Neuronal stem cell (in vitro differentiated cells): ENCODE results near the gene SLC1A3.

Source experiments
- DNase-seq: peaks from one replicate; pipeline ENCODE4 v3.0.0-alpha.2; 2013; ENCODE audit warnings: low spot score
- H2AFZ ChIP-seq: one replicate; pipeline ENCODE4 v1.6.1; 2013; ENCODE audit warnings: mild to moderate bottlenecking, low read length, inconsistent platforms
- H2AK5ac ChIP-seq: 2 replicates; pipeline ENCODE4 v1.6.1; 2013; ENCODE audit warnings: low read depth, mild to moderate bottlenecking, inconsistent platforms, low read length, moderate library complexity, mixed read lengths
- H2BK120ac ChIP-seq: 2 replicates; pipeline ENCODE4 v1.6.1; 2013; ENCODE audit warnings: low read depth, mild to moderate bottlenecking, inconsistent platforms, low read length, moderate library complexity, mixed read lengths
- H2BK12ac ChIP-seq: one replicate; pipeline ENCODE4 v1.6.1; 2013; ENCODE audit warnings: low read length, inconsistent platforms
- H2BK15ac ChIP-seq: 2 replicates; pipeline ENCODE4 v1.6.1; 2013; ENCODE audit warnings: mild to moderate bottlenecking, low read length, inconsistent platforms, mixed read lengths
- H2BK5ac ChIP-seq: one replicate; pipeline ENCODE4 v1.6.1; 2013; ENCODE audit warnings: inconsistent platforms, mild to moderate bottlenecking, low read length, moderate library complexity
- H3K14ac ChIP-seq: one replicate; pipeline ENCODE4 v1.6.1; 2013; ENCODE audit warnings: low read length, inconsistent platforms
- H3K18ac ChIP-seq: 2 replicates; pipeline ENCODE4 v1.6.1; 2013; ENCODE audit warnings: low read length, inconsistent platforms
- H3K23ac ChIP-seq: 2 replicates; pipeline ENCODE4 v1.6.1; 2013; ENCODE audit warnings: low read depth, mild to moderate bottlenecking, mixed read lengths, low read length, inconsistent platforms; ENCODE audit not compliant: poor library complexity
- H3K27ac ChIP-seq: replicated peaks from 3 replicates; pipeline ENCODE4 v1.5.1; 2013; ENCODE audit warnings: low read length, inconsistent platforms
- H3K27me3 ChIP-seq, 3 experiments: 2 replicates each; pipeline ENCODE4 v1.6.1; 2013; ENCODE audit warnings: low read length in 3 of 3, mild to moderate bottlenecking in 2 of 3, inconsistent platforms in 1 of 3, low read depth in 1 of 3, mixed read lengths in 1 of 3, moderate library complexity in 1 of 3; ENCODE audit not compliant: control insufficient read depth in 3 of 3, insufficient read depth in 3 of 3
- H3K36me3 ChIP-seq, 2 donors: replicated peaks in 1 of 2; 2 replicates each; pipeline ENCODE4 v1.6.1; 2013; ENCODE audit warnings: low read length in 2 of 2; ENCODE audit not compliant: control insufficient read depth in 2 of 2, insufficient read depth in 2 of 2
- H3K4ac ChIP-seq: 2 replicates; pipeline ENCODE4 v1.6.1; 2013; ENCODE audit warnings: inconsistent platforms, mild to moderate bottlenecking, low read length, moderate library complexity
- H3K4me1 ChIP-seq, 2 donors: 1 replicate in 1 of 2; 2 replicates in 1 of 2; pipeline ENCODE4 v1.6.1; 2013; ENCODE audit warnings: low read length in 2 of 2, low read depth in 1 of 2; ENCODE audit not compliant: control insufficient read depth in 2 of 2, insufficient read depth in 1 of 2
- H3K4me2 ChIP-seq: one replicate; pipeline ENCODE4 v1.6.1; 2013; ENCODE audit warnings: mild to moderate bottlenecking, low read length, inconsistent platforms; ENCODE audit not compliant: insufficient read depth, poor library complexity, severe bottlenecking
- H3K4me3 ChIP-seq, 2 donors: 2 replicates each; pipeline ENCODE4 v1.5.1; 2013; ENCODE audit warnings: low read length in 2 of 2, mild to moderate bottlenecking in 2 of 2, inconsistent platforms in 1 of 2, moderate library complexity in 1 of 2
- H3K79me1 ChIP-seq: one replicate; pipeline ENCODE4 v1.6.1; 2013; ENCODE audit warnings: low read depth, mild to moderate bottlenecking, inconsistent platforms, low read length, moderate library complexity
- H3K9ac ChIP-seq: one replicate; pipeline ENCODE4 v1.6.1; 2013; ENCODE audit warnings: mild to moderate bottlenecking, low read depth, low read length, inconsistent platforms; ENCODE audit not compliant: poor library complexity
- H3K9me3 ChIP-seq, 2 donors: replicated peaks in 1 of 2; 2 replicates each; pipeline versions ENCODE3 to v1.6.1; 2013; ENCODE audit warnings: low read length in 2 of 2, mild to moderate bottlenecking in 2 of 2, inconsistent platforms in 1 of 2, low read depth in 1 of 2, mixed read lengths in 1 of 2, moderate library complexity in 1 of 2; ENCODE audit not compliant: control insufficient read depth in 2 of 2, insufficient read depth in 1 of 2
- H4K8ac ChIP-seq: one replicate; pipeline ENCODE4 v1.6.1; 2013; ENCODE audit warnings: low read depth, mild to moderate bottlenecking, inconsistent platforms, low read length, moderate library complexity
- H4K91ac ChIP-seq: one replicate; pipeline ENCODE4 v1.6.1; 2013; ENCODE audit warnings: low read length, low read depth, mild to moderate bottlenecking, inconsistent platforms; ENCODE audit not compliant: poor library complexity
- WGBS, 2 donors: extraction: QIAGEN DNeasy Blood & Tissue Kit; methylation state at CpG; one replicate each; pipeline ENCODE4 v1.1.7; 2013; ENCODE audit warnings: missing lambda C conversion rate in 2 of 2, mixed read lengths in 1 of 2; ENCODE audit not compliant: insufficient read length in 2 of 2, insufficient replicate concordance in 1 of 2; ENCODE audit errors: extremely low coverage in 2 of 2; 5-methylcytosine and 5-hydroxymethylcytosine counted together

SLC1A3 gene

DNA sequence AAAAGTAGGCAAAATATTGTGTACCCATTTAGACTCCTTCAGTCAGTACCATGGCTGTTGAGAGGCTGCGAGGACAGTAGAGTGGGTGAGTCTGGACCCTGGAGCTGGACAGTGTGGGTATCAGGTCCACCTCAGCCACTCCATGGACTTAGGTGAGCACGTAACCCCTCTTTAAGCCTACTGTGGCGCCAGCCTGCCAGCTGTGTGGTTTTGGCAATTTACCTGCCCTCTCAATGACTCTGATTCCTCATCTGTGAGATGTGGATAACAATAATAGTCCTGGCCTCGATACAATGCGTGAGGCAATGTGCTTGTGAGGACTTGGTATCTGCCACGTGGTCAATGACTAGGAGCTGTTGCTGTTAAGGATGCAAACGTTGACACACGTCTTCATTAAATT lies 17.9 kb downstream of the SLC1A3 start:
- Histone ChIP-seq H3K4ac (no peak overlapping the region), H3K36me3 (no peaks in the 10 kb centered on the region), H3K9ac (no peak overlapping the region), H2AFZ (no peak overlapping the region), H3K27ac (no peak overlapping the region), H2BK12ac (no peak overlapping the region), H2BK5ac (no peak overlapping the region), H3K23ac (no peak overlapping the region), H4K91ac (no peak overlapping the region), H2BK15ac (no peak overlapping the region), H3K4me3 (no peak overlapping the region), H3K27me3 (no peaks in the 10 kb centered on the region), H3K4me2 (no peak overlapping the region), H3K79me1 (no peaks in the 10 kb centered on the region), H3K9me3 (no peaks in the 10 kb centered on the region), H2BK120ac (no peak overlapping the region), H2AK5ac (no peak overlapping the region), H3K14ac (no peak overlapping the region), H3K4me1 (peaks cover 2 to 12% of the 10 kb centered on the region in 2 donors), H3K18ac (no peak overlapping the region), H4K8ac (no peak overlapping the region)
- DNase-seq: no peak
- no CpG with 5 or more reads among the region's 8 CpGs for WGBS, 2 donors

GRCh38 chr5:36628695-36629094 lies 22.3 kb downstream of the SLC1A3 start:
- Histone ChIP-seq H4K91ac (no peak overlapping the region), H3K36me3 (peaks cover 0 to 37% of the 10 kb centered on the region in 2 donors), H2BK120ac (no peak overlapping the region), H3K18ac (no peak overlapping the region), H2BK15ac (no peak overlapping the region), H2AFZ (no peak overlapping the region), H4K8ac (no peak overlapping the region), H3K23ac (no peak overlapping the region), H3K4me1 (peaks cover 6 to 18% of the 10 kb centered on the region in 2 donors), H2BK5ac (no peak overlapping the region), H2AK5ac (no peak overlapping the region), H3K9me3 (no peaks in the 10 kb centered on the region), H3K79me1 (no peaks in the 10 kb centered on the region), H3K9ac (no peak overlapping the region), H3K27me3 (no peaks in the 10 kb centered on the region), H3K4me3 (no peak overlapping the region), H3K4me2 (no peak overlapping the region), H3K27ac (no peak overlapping the region), H3K14ac (no peak overlapping the region), H3K4ac (no peak overlapping the region), H2BK12ac (no peak overlapping the region)
- no peak for DNase-seq
- no CpG with 5 or more reads among the region's 2 CpGs for WGBS, 2 donors

DNA sequence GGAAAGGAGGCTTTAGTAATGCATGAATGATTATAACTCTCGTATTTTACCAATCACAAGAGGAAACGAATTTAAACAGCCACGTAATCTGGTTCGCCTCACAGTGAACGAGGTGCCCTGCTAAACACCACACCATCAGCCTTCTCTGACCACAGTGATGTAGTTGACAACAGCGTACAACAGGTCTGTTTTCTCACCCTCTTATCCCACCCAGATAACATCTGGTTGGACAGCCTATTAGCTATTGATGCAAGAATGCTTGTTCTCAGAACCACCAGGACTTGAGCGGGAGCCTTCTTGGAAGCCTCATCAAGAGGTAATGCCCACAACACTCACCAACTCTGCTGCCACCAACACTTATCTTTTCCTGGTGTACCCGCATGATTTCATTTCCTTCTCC lies 23.3 kb downstream of the SLC1A3 start:
- DNase-seq: no peak
- Histone ChIP-seq H3K4me2 (no peak overlapping the region), H3K4me3 (no peak overlapping the region), H2AFZ (no peak overlapping the region), H3K9ac (no peak overlapping the region), H3K4ac (no peak overlapping the region), H3K27me3 (no peaks in the 10 kb centered on the region), H3K9me3 (no peaks in the 10 kb centered on the region), H3K14ac (no peak overlapping the region), H2BK15ac (no peak overlapping the region), H3K36me3 (peaks cover 0 to 40% of the 10 kb centered on the region in 2 donors), H3K4me1 (peaks cover 6 to 18% of the 10 kb centered on the region in 2 donors), H4K91ac (no peak overlapping the region), H4K8ac (no peak overlapping the region), H3K23ac (no peak overlapping the region), H2BK12ac (no peak overlapping the region), H2BK120ac (no peak overlapping the region), H3K27ac (no peak overlapping the region), H2AK5ac (no peak overlapping the region), H3K79me1 (no peaks in the 10 kb centered on the region), H2BK5ac (no peak overlapping the region), H3K18ac (no peak overlapping the region)
- no CpG with 5 or more reads among the region's 8 CpGs for WGBS, 2 donors

DNA sequence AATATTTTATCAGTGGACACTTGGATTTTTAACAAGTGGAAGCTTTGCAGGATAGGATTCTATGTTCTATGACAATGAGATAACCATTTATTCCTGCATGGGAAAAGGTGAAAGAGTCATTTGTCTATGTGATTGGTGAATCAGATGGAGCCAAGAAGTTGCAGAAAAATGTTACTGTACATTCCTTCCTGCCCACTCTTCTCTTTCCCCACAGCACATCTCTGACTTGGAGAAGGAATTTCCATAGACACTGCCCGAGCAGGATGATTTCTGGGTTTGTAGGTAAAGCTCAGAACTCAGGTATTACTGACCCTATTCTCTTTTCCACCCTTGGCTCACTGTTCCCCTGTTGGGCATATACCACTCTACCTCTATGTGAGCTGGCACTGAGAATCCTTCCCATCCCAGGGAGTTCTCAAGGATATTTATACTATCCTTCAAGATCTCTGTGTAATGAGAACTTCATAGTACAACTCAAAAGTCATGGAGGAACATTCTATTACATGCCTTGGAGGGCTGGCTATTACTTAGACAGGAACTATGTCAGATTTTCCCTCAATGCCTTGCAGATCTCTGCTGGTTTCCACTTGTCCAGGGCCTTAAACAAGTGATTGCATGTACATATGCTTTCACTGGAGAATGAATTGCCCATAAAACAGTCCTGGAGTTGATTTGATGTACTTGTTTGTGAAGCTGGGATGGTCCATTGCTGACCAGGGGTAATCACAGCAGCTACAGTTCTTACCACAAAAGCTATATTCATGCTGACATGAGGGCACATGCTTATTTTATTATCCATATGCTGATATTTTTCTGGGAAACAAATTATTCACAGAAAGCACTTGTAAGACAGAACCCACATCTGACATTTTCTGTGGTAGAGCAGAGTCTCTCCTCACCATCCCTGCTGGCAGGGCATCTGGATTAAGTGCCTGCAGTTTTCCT lies 24.1 kb downstream of the SLC1A3 start:
- no peaks in the 10 kb centered on the region for H3K9me3 ChIP-seq
- H3K14ac ChIP-seq: no peak overlapping the region
- no CpG with 5 or more reads among the region's 1 CpG for WGBS, 2 donors

More for the DNA sequence above, 24.1 kb downstream of the SLC1A3 start:
- no peak overlapping the region for H2BK15ac ChIP-seq
- no peak overlapping the region for H3K4me2 ChIP-seq
- no peaks in the 10 kb centered on the region for H3K79me1 ChIP-seq
- H2BK12ac ChIP-seq: no peak overlapping the region
- H2AFZ ChIP-seq: no peak overlapping the region
- H3K18ac ChIP-seq: no peak overlapping the region
- no peak overlapping the region for H3K27ac ChIP-seq
- peaks cover 6 to 18% of the 10 kb centered on the region in 2 donors for H3K4me1 ChIP-seq
- no peak overlapping the region for H3K4ac ChIP-seq
- no peak overlapping the region for H2AK5ac ChIP-seq
- H3K27me3 ChIP-seq: no peaks in the 10 kb centered on the region
- peaks cover 0 to 40% of the 10 kb centered on the region in 2 donors for H3K36me3 ChIP-seq
- H2BK120ac ChIP-seq: no peak overlapping the region
- DNase-seq: no peak
- no peak overlapping the region for H2BK5ac ChIP-seq
- H3K4me3 ChIP-seq: no peak overlapping the region
- no peak overlapping the region for H4K91ac ChIP-seq
- no peak overlapping the region for H4K8ac ChIP-seq
- no peak overlapping the region for H3K9ac ChIP-seq
- no peak overlapping the region for H3K23ac ChIP-seq
